Karpas-422 (cell line): ENCODE measurements around the gene MAP3K20. TPM values are rescaled to one million over a fixed set of nuclear protein-coding genes. Genes with fewer than 3 reads are reported as not detected.
"Not testable (repeated sequence)": the region's sequence is repeated elsewhere in the genome, so short reads cannot be mapped to it uniquely, and the experiment has no call there.

ENCODE experiments used
- DNase-seq: peaks from one replicate; pipeline ENCODE4 v3.0.0-alpha.2; 2015
- H2AFZ ChIP-seq: fragments of 200-600 bp; sonication (generic); 2 replicates; pipeline ENCODE4 v1.6.1; 2014; ENCODE audit warnings: antibody characterized with exemption, low read length, mixed read lengths
- H3K27ac ChIP-seq: fragments of 200-600 bp; sonication (generic); 2 replicates; pipeline ENCODE4 v1.5.1; 2014; ENCODE audit warnings: mild to moderate bottlenecking, low read length, moderate library complexity
- H3K27me3 ChIP-seq: fragments of 200-600 bp; sonication (generic); 2 replicates; pipeline ENCODE4 v1.6.1; 2014; ENCODE audit warnings: low read length, mixed read lengths
- H3K36me3 ChIP-seq: fragments of 200-600 bp; sonication (generic); 2 replicates; pipeline ENCODE4 v1.6.1; 2014; ENCODE audit warnings: low read length, mixed read lengths; ENCODE audit not compliant: insufficient read depth
- H3K4me1 ChIP-seq: fragments of 200-600 bp; sonication (generic); 2 replicates; pipeline ENCODE4 v1.6.1; 2014; ENCODE audit warnings: mild to moderate bottlenecking, low read length, mixed read lengths
- H3K4me2 ChIP-seq: fragments of 200-600 bp; sonication (generic); 2 replicates; pipeline ENCODE4 v1.6.1; 2014; ENCODE audit warnings: low read length, low read depth, mild to moderate bottlenecking; ENCODE audit not compliant: poor library complexity, severe bottlenecking
- H3K4me3 ChIP-seq: fragments of 200-600 bp; sonication (generic); 2 replicates; pipeline ENCODE4 v1.5.1; 2014; ENCODE audit warnings: mild to moderate bottlenecking, antibody characterized with exemption, low read length, mixed read lengths
- H3K79me2 ChIP-seq: fragments of 200-600 bp; sonication (generic); 2 replicates; pipeline ENCODE4 v1.6.1; 2014; ENCODE audit warnings: mild to moderate bottlenecking, low read length, mixed read lengths
- H3K9ac ChIP-seq: fragments of 200-600 bp; sonication (generic); 2 replicates; pipeline ENCODE4 v1.6.0; 2014; ENCODE audit warnings: low read length
- H3K9me2 ChIP-seq: fragments of 200-600 bp; sonication (generic), shearing (Covaris generic); replicated peaks from 2 replicates; pipeline ENCODE4 v1.6.0; 2014; ENCODE audit warnings: mild to moderate bottlenecking, low read length, moderate library complexity; ENCODE audit not compliant: insufficient read depth
- H3K9me3 ChIP-seq: fragments of 300-700, 200-600 bp; sonication (generic); 2 replicates; pipeline ENCODE4 v1.6.1; 2014; ENCODE audit warnings: low read length, mixed read lengths
- H4K20me1 ChIP-seq: fragments of 200-600 bp; sonication (generic); 2 replicates; pipeline ENCODE4 v1.6.1; 2014; ENCODE audit warnings: mild to moderate bottlenecking, antibody characterized with exemption, low read length, low read depth; ENCODE audit not compliant: insufficient read depth
- total RNA-seq: library from RNA; depleted of rRNA; stranded (reverse); fragments of >200 nt; shearing (Covaris generic); gene quantifications from 2 replicates; pipeline ENCODE4 v1.2.3, GENCODE V29; 2014; ENCODE audit warnings: low replicate concordance

Gene MAP3K20
- total RNA-seq, 1 experiment from 2014 or later, result 0.34 TPM

- H3K9me3 ChIP-seq, H2AFZ ChIP-seq, H3K36me3 ChIP-seq, H3K79me2 ChIP-seq, H3K4me3 ChIP-seq, H3K4me1 ChIP-seq, H3K4me2 ChIP-seq, H3K27me3 ChIP-seq, H3K9me2 ChIP-seq, H4K20me1 ChIP-seq, H3K27ac ChIP-seq, H3K9ac ChIP-seq, DNase-seq: not testable (repeated sequence)
These were observed 98.7 kb downstream of the MAP3K20 start for GRCh38 chr2:173174339-173174738.

GRCh38 chr2:173175222-173175621, 99.6 kb downstream of the MAP3K20 start:
- H3K27ac ChIP-seq, result no peak overlapping the region

GRCh38 chr2:173181982-173182381, 106.3 kb downstream of the MAP3K20 start:
- DNase-seq, result no peak
- H2AFZ ChIP-seq, result no peak overlapping the region
- no peak overlapping the region for H3K4me2 ChIP-seq
- H3K27ac ChIP-seq, result no peak overlapping the region
- H3K9me3 ChIP-seq, result no peaks in the 10 kb centered on the region
- H3K9ac ChIP-seq, result no peak overlapping the region
- H3K36me3 ChIP-seq, result no peaks in the 10 kb centered on the region
- no peaks in the 10 kb centered on the region for H3K4me1 ChIP-seq
- H3K9me2 ChIP-seq, result no peaks in the 10 kb centered on the region
- H4K20me1 ChIP-seq, result no peaks in the 10 kb centered on the region
- H3K27me3 ChIP-seq, result no peaks in the 10 kb centered on the region
- no peaks in the 10 kb centered on the region for H3K79me2 ChIP-seq
- no peak overlapping the region for H3K4me3 ChIP-seq

More at GRCh38 chr2:173175222-173175621, 99.6 kb downstream of the MAP3K20 start:
- Histone ChIP-seq H3K4me1 (no peaks in the 10 kb centered on the region), H3K4me3 (no peak overlapping the region), H3K27me3 (no peaks in the 10 kb centered on the region), H3K36me3 (no peaks in the 10 kb centered on the region), H3K9me3 (no peaks in the 10 kb centered on the region), H2AFZ (no peak overlapping the region), H3K9ac (no peak overlapping the region), H3K79me2 (no peaks in the 10 kb centered on the region), H4K20me1 (no peaks in the 10 kb centered on the region), H3K4me2 (no peak overlapping the region), H3K9me2 (no peaks in the 10 kb centered on the region)
- DNase-seq, result no peak

GRCh38 chr2:173184031-173185004, 108.7 kb downstream of the MAP3K20 start:
- no peaks in the 10 kb centered on the region for H3K79me2 ChIP-seq
- no peak overlapping the region for H2AFZ ChIP-seq
- no peak overlapping the region for H3K4me2 ChIP-seq
- H3K27me3 ChIP-seq, result no peaks in the 10 kb centered on the region
- no peak for DNase-seq
- H3K9ac ChIP-seq, result no peak overlapping the region
- H3K4me3 ChIP-seq, result no peak overlapping the region
- no peaks in the 10 kb centered on the region for H3K9me2 ChIP-seq
- H3K4me1 ChIP-seq, result no peaks in the 10 kb centered on the region
- H4K20me1 ChIP-seq, result no peaks in the 10 kb centered on the region
- no peaks in the 10 kb centered on the region for H3K9me3 ChIP-seq
- H3K36me3 ChIP-seq, result no peaks in the 10 kb centered on the region
- H3K27ac ChIP-seq, result no peak overlapping the region

GRCh38 chr2:173185437-173185836, 109.8 kb downstream of the MAP3K20 start:
- no peak for DNase-seq
- Histone ChIP-seq H3K27ac (no peak overlapping the region), H3K4me3 (no peak overlapping the region), H4K20me1 (no peaks in the 10 kb centered on the region), H3K9me3 (no peaks in the 10 kb centered on the region), H3K4me2 (no peak overlapping the region), H2AFZ (no peak overlapping the region), H3K27me3 (no peaks in the 10 kb centered on the region), H3K4me1 (no peaks in the 10 kb centered on the region), H3K79me2 (no peaks in the 10 kb centered on the region), H3K9me2 (no peaks in the 10 kb centered on the region), H3K9ac (no peak overlapping the region), H3K36me3 (no peaks in the 10 kb centered on the region)

- Histone ChIP-seq H3K4me2 (no peak overlapping the region), H2AFZ (no peak overlapping the region), H3K9me2 (no peaks in the 10 kb centered on the region), H3K79me2 (no peaks in the 10 kb centered on the region), H3K36me3 (no peaks in the 10 kb centered on the region), H3K4me3 (no peak overlapping the region), H4K20me1 (no peaks in the 10 kb centered on the region), H3K9ac (no peak overlapping the region), H3K27me3 (no peaks in the 10 kb centered on the region), H3K9me3 (no peaks in the 10 kb centered on the region), H3K27ac (no peak overlapping the region), H3K4me1 (no peaks in the 10 kb centered on the region)
- DNase-seq, result no peak
These were observed 112.5 kb downstream of the MAP3K20 start for GRCh38 chr2:173187941-173188788.

GRCh38 chr2:173191601-173192000, 116.0 kb downstream of the MAP3K20 start:
- Histone ChIP-seq H3K79me2 (no peaks in the 10 kb centered on the region), H2AFZ (no peak overlapping the region), H3K9me3 (no peaks in the 10 kb centered on the region), H3K27me3 (no peaks in the 10 kb centered on the region), H3K27ac (no peak overlapping the region), H3K36me3 (no peaks in the 10 kb centered on the region), H3K4me1 (no peaks in the 10 kb centered on the region), H3K4me2 (no peak overlapping the region), H3K4me3 (no peak overlapping the region), H4K20me1 (no peaks in the 10 kb centered on the region), H3K9ac (no peak overlapping the region), H3K9me2 (no peaks in the 10 kb centered on the region)
- DNase-seq, result no peak

- H3K27me3 ChIP-seq, result no peaks in the 10 kb centered on the region
- no peaks in the 10 kb centered on the region for H3K79me2 ChIP-seq
- H3K9ac ChIP-seq, result no peak overlapping the region
- H3K4me3 ChIP-seq, result no peak overlapping the region
- H2AFZ ChIP-seq, result no peak overlapping the region
- H3K4me1 ChIP-seq, result no peaks in the 10 kb centered on the region
- H3K27ac ChIP-seq, result no peak overlapping the region
- H3K9me2 ChIP-seq, result no peaks in the 10 kb centered on the region
- peak; percentile 28 for DNase-seq
- no peaks in the 10 kb centered on the region for H4K20me1 ChIP-seq
- no peaks in the 10 kb centered on the region for H3K36me3 ChIP-seq
- no peak overlapping the region for H3K4me2 ChIP-seq
- no peaks in the 10 kb centered on the region for H3K9me3 ChIP-seq
These were observed 116.4 kb downstream of the MAP3K20 start for GRCh38 chr2:173192071-173192470.
